ENCODE measurements around the gene CST1.
"Not testable (repeated sequence)": the region's sequence is repeated elsewhere in the genome, so short reads cannot be mapped to it uniquely, and the experiment has no call there.

CST1 gene

DNA sequence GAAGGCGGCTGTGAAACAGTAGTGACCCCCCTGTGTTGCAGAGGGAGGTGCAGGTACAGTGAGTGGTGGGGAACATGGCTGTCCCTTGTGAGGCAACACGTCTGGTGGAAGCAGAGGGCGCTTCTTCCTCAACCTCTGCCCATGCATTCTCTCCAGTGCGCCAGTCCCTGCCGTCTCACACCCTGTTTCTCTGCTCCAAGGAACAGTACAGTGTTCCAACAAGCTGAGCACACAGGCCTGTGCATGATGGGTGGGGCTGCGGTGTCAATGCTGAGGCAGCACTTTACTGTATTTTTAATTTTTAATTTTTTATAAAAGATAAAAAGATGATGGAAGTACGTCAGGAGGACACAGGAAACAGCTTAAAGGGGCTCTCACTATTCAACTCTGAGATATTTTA, 43.3 kb upstream of the CST1 start:
- H3K79me2 ChIP-seq (ENCODE audit: low read length), result no peaks in the 10 kb centered on the region
- H3K36me3 ChIP-seq (replicated peaks; ENCODE audit: low read depth, low read length), result no peaks in the 10 kb centered on the region
- no peak overlapping the region for H3K4me2 ChIP-seq (ENCODE audit: low read length)
- TF ChIP-seq, protein P1, sequence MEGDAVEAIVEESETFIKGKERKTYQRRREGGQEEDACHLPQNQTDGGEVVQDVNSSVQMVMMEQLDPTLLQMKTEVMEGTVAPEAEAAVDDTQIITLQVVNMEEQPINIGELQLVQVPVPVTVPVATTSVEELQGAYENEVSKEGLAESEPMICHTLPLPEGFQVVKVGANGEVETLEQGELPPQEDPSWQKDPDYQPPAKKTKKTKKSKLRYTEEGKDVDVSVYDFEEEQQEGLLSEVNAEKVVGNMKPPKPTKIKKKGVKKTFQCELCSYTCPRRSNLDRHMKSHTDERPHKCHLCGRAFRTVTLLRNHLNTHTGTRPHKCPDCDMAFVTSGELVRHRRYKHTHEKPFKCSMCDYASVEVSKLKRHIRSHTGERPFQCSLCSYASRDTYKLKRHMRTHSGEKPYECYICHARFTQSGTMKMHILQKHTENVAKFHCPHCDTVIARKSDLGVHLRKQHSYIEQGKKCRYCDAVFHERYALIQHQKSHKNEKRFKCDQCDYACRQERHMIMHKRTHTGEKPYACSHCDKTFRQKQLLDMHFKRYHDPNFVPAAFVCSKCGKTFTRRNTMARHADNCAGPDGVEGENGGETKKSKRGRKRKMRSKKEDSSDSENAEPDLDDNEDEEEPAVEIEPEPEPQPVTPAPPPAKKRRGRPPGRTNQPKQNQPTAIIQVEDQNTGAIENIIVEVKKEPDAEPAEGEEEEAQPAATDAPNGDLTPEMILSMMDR (IDR thresholded peaks at IDR 0.05; ENCODE audit: low read depth, low read length), result no peak
- no peak for TF ChIP-seq EZH2phosphoT487 (IDR thresholded peaks at IDR 0.05; ENCODE audit: low read depth)
- no peaks in the 10 kb centered on the region for H3K9me3 ChIP-seq (ENCODE audit: insufficient read depth, low read length)
- peaks cover 33% of the 10 kb centered on the region for H3K27me3 ChIP-seq (ENCODE audit: low read depth, low read length)
- H3K4me1 ChIP-seq (ENCODE audit: low read length), result no peaks in the 10 kb centered on the region
- H4K20me1 ChIP-seq (ENCODE audit: insufficient read depth, low read length), result no peaks in the 10 kb centered on the region
- no peak overlapping the region for H3K27ac ChIP-seq (ENCODE audit: low read length)
- H2AFZ ChIP-seq (ENCODE audit: low read depth, low read length), result no peak overlapping the region
- H3K9ac ChIP-seq (ENCODE audit: low read length), result no peak overlapping the region
- H3K4me3 ChIP-seq (ENCODE audit: low read length), result no peak overlapping the region

DNA sequence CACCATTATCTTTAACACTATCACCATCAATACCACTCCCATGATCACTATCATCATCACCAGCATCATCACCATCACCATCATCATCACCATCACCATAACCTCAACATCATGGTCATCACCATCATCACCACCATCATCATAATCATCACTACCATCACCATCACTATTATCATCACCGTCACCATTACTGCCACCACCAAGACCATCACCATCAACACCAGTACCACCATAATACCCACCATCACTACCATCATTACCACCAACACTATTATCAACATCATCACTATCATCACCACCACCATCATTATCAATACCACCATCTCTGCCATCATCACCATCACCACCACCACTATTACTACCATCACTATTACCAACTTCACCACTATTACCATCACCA, 32.7 kb upstream of the CST1 start:
- H3K4me1 ChIP-seq (ENCODE audit: low read length), result no peaks in the 10 kb centered on the region
- H3K9me3 ChIP-seq (ENCODE audit: insufficient read depth, low read length), result no peaks in the 10 kb centered on the region
- no peak overlapping the region for H3K27ac ChIP-seq (ENCODE audit: low read length)
- no peaks in the 10 kb centered on the region for H4K20me1 ChIP-seq (ENCODE audit: insufficient read depth, low read length)
- no peaks in the 10 kb centered on the region for H3K79me2 ChIP-seq (ENCODE audit: low read length)
- 0 out of 2 replicates have a peak, but pooled peaks cover 4% of the 10 kb centered on the region for H3K27me3 ChIP-seq (ENCODE audit: low read depth, low read length)
- H3K4me2 ChIP-seq (ENCODE audit: low read length), result no peak overlapping the region
- no peak for TF ChIP-seq EZH2phosphoT487 (IDR thresholded peaks at IDR 0.05; ENCODE audit: low read depth)
- TF ChIP-seq, protein P1 (IDR thresholded peaks at IDR 0.05; ENCODE audit: low read depth, low read length), result no peak
- no peak overlapping the region for H2AFZ ChIP-seq (ENCODE audit: low read depth, low read length)
- H3K9ac ChIP-seq (ENCODE audit: low read length), result no peak overlapping the region
- H3K36me3 ChIP-seq (replicated peaks; ENCODE audit: low read depth, low read length), result no peaks in the 10 kb centered on the region
- H3K4me3 ChIP-seq (ENCODE audit: low read length), result no peak overlapping the region

DNA sequence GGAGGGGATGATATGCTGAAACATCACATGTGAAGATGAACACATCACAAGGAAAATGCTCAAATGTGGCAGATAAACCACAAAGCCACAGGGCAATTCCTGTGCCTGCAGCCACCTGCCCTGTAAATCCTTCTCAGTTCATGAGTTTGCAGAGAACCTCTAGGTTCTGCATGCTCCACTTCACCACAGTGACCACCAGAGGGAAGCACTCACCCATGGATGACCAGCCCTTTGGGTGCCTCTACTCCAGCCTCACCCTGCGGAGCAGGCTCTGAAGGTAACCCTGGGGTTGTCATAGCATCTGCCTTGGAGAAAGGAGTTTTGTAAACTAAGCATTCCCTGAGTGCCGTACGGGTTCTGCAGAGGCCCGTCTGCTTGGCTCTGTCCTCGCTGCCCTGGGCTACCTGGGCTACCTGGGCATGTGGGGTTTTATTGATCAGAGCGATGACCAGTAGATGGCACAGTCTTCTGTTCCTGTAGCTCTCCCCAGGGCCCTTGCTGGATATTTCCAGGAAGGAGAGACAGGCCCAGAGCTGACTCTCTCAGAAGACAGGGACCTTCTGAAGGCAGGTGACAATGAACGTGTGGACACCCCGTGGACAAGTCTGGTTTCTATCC, 31.7 kb upstream of the CST1 start:
- Histone ChIP-seq H3K4me1 (ENCODE audit: low read length) (no peaks in the 10 kb centered on the region), H3K9me3 (ENCODE audit: insufficient read depth, low read length) (no peaks in the 10 kb centered on the region), H3K79me2 (ENCODE audit: low read length) (no peaks in the 10 kb centered on the region), H3K4me3 (ENCODE audit: low read length) (no peak overlapping the region), H3K27me3 (ENCODE audit: low read depth, low read length) (0 out of 2 replicates have a peak, but pooled peaks cover 4% of the 10 kb centered on the region), H3K27ac (ENCODE audit: low read length) (no peak overlapping the region), H3K4me2 (ENCODE audit: low read length) (no peak overlapping the region), H4K20me1 (ENCODE audit: insufficient read depth, low read length) (no peaks in the 10 kb centered on the region), H3K36me3 (replicated peaks; ENCODE audit: low read depth, low read length) (no peaks in the 10 kb centered on the region), H3K9ac (ENCODE audit: low read length) (no peak overlapping the region), H2AFZ (ENCODE audit: low read depth, low read length) (no peak overlapping the region)
- TF ChIP-seq, protein P1 (IDR thresholded peaks at IDR 0.05; ENCODE audit: low read depth, low read length), result peak; percentile 54
- TF ChIP-seq EZH2phosphoT487 (IDR thresholded peaks at IDR 0.05; ENCODE audit: low read depth), result no peak

DNA sequence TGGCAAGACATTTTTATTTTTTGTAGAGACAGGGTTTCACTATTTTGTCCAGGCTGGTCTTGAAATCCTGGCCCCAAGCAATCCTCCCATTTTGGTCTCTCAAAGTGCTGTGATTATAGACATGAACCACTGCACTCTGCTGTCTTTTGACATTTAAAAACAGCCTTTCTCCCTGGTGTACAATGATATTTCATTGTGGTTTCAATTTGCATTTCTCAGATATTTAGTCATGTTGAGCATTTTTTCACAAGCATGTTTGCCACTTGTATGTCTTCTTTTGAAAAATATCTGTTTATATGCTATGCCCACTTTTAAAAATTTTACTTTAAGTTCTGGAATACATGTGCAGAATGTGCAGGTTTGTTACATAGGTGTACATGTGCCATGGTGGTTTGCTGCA, 27.9 kb upstream of the CST1 start:
- not testable (repeated sequence) for H2AFZ ChIP-seq (ENCODE audit: low read depth, low read length); H3K27ac ChIP-seq (ENCODE audit: low read length)

DNA sequence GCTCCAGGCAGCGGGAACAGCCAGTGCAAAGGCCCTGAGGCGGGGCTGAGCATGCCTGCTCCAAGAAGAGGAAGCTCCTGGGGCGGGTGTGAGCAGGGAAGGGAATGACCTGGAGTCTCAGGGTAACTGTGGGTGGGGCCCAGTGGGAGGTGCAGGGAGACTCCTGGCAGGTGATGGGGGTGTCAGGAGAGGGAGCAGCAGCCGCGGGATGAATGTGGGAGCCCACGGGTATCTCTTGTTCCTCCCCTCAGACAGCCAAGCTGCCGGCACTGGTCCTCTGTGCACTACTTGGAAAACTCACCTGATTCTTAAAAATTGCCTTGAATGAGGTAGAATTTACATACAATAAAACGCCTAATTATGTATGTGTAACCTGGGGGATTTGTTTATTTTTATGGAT, 26.6 kb upstream of the CST1 start:
- H3K4me1 ChIP-seq (ENCODE audit: low read length); H3K9me3 ChIP-seq (ENCODE audit: insufficient read depth, low read length); H3K27me3 ChIP-seq (ENCODE audit: low read depth, low read length); H3K79me2 ChIP-seq (ENCODE audit: low read length); H3K4me3 ChIP-seq (ENCODE audit: low read length); H3K4me2 ChIP-seq (ENCODE audit: low read length); H2AFZ ChIP-seq (ENCODE audit: low read depth, low read length); H3K36me3 ChIP-seq (replicated peaks; ENCODE audit: low read depth, low read length); H3K27ac ChIP-seq (ENCODE audit: low read length); H3K9ac ChIP-seq (ENCODE audit: low read length); H4K20me1 ChIP-seq (ENCODE audit: insufficient read depth, low read length): not testable (repeated sequence)

More for the DNA sequence above, 27.9 kb upstream of the CST1 start:
- not testable (repeated sequence) for H3K79me2 ChIP-seq (ENCODE audit: low read length); H4K20me1 ChIP-seq (ENCODE audit: insufficient read depth, low read length); H3K4me3 ChIP-seq (ENCODE audit: low read length); H3K9ac ChIP-seq (ENCODE audit: low read length); H3K4me1 ChIP-seq (ENCODE audit: low read length); H3K9me3 ChIP-seq (ENCODE audit: insufficient read depth, low read length); H3K36me3 ChIP-seq (replicated peaks; ENCODE audit: low read depth, low read length); H3K27me3 ChIP-seq (ENCODE audit: low read depth, low read length); H3K4me2 ChIP-seq (ENCODE audit: low read length)

Measured in OCI-LY3 (cell line).